Measurements from ENCODE around the gene HOXB5. TPM values are rescaled to one million over a fixed set of nuclear protein-coding genes. Genes with fewer than 3 reads are reported as not detected.

Gene HOXB5
- total RNA-seq, 1 experiment from 2014 or later, result 5.9 TPM

GRCh38 chr17:48611681-48612455 is 18.3 kb upstream of the HOXB5 start:
- H3K9me3 ChIP-seq (ENCODE audit: low read depth, low read length, poor library complexity, severe bottlenecking), result no peaks in the 10 kb centered on the region
- intact Hi-C loops (cut with micrococcal nuclease; ENCODE audit: unreplicated experiment), result no loop called here
- no peak for TF ChIP-seq CTCF (conservative IDR thresholded peaks at IDR 0.05; ENCODE audit: low read depth, low read length)
- no peak for TF ChIP-seq EZH2 (IDR thresholded peaks at IDR 0.05; ENCODE audit: borderline replicate concordance, low read depth, low read length, poor library complexity, severe bottlenecking)
- no TSS peak for BruUV-seq (replicated peaks)
- H3K27ac ChIP-seq (ENCODE audit: low read depth, low read length, poor library complexity, severe bottlenecking), result peak overlapping the region; percentile 96
- POLR2A ChIA-PET (ENCODE audit: low non-redundant PET), result no interaction called here
- H3K4me3 ChIP-seq (ENCODE audit: low read depth, low read length, poor library complexity, severe bottlenecking), result peak overlapping the region; percentile 87
- H3K27me3 ChIP-seq (replicated peaks; ENCODE audit: insufficient read depth, low read depth, low read length, poor library complexity), result no peaks in the 10 kb centered on the region
- H3K4me1 ChIP-seq (ENCODE audit: insufficient read depth, low read length, poor library complexity, severe bottlenecking), result peaks cover 30% of the 10 kb centered on the region
- DNase-seq (ENCODE audit: low spot score), result peak; percentile 73
- H3K36me3 ChIP-seq (ENCODE audit: insufficient read depth, low read length, poor library complexity, severe bottlenecking), result peaks cover 4% of the 10 kb centered on the region
- CTCF ChIA-PET, result no interaction called here

GRCh38 chr17:48611213-48611612 is 17.6 kb upstream of the HOXB5 start:
- peaks cover 6% of the 10 kb centered on the region for H3K36me3 ChIP-seq (ENCODE audit: insufficient read depth, low read length, poor library complexity, severe bottlenecking)
- H3K27me3 ChIP-seq (replicated peaks; ENCODE audit: insufficient read depth, low read depth, low read length, poor library complexity), result no peaks in the 10 kb centered on the region
- H3K4me1 ChIP-seq (ENCODE audit: insufficient read depth, low read length, poor library complexity, severe bottlenecking), result peaks cover 30% of the 10 kb centered on the region
- no TSS peak for BruUV-seq (replicated peaks)
- intact Hi-C loops (cut with micrococcal nuclease; ENCODE audit: unreplicated experiment), result no loop called here
- no peaks in the 10 kb centered on the region for H3K9me3 ChIP-seq (ENCODE audit: low read depth, low read length, poor library complexity, severe bottlenecking)
- ChIA-PET POLR2A (ENCODE audit: low non-redundant PET) (no interaction called here), CTCF (no interaction called here)
- peak; percentile 61 for DNase-seq (ENCODE audit: low spot score)
- TF ChIP-seq EZH2 (IDR thresholded peaks at IDR 0.05; ENCODE audit: borderline replicate concordance, low read depth, low read length, poor library complexity, severe bottlenecking), result no peak
- no peak for TF ChIP-seq CTCF (conservative IDR thresholded peaks at IDR 0.05; ENCODE audit: low read depth, low read length)
- H3K4me3 ChIP-seq (ENCODE audit: low read depth, low read length, poor library complexity, severe bottlenecking), result peak overlapping the region; percentile 87
- H3K27ac ChIP-seq (ENCODE audit: low read depth, low read length, poor library complexity, severe bottlenecking), result peak overlapping the region; percentile 96

GRCh38 chr17:48610282-48611211 is 17.0 kb upstream of the HOXB5 start, which contains the start of gene HOXB7:
TSS of gene HOXB7 (minus strand) at chr17:48611017. CDS start at chr17:48610918, 99 bp downstream.
- ChIA-PET CTCF (no interaction called here), POLR2A (ENCODE audit: low non-redundant PET) (interaction anchor here (0.5 to 0.6 kb wide), 2 partner anchors 16 to 127 kb away, joined by 3 to 12 read pairs; partner anchors contain the start of gene HOXB9)
- BruUV-seq (replicated peaks), result TSS peak; percentile 41
- peaks cover 6% of the 10 kb centered on the region for H3K36me3 ChIP-seq (ENCODE audit: insufficient read depth, low read length, poor library complexity, severe bottlenecking)
- intact Hi-C loops (cut with micrococcal nuclease; ENCODE audit: unreplicated experiment), result no loop called here
- peak within 1 kb of the TSS; percentile 96 for H3K27ac ChIP-seq (ENCODE audit: low read depth, low read length, poor library complexity, severe bottlenecking)
- H3K27me3 ChIP-seq (replicated peaks; ENCODE audit: insufficient read depth, low read depth, low read length, poor library complexity), result no peaks in the 10 kb centered on the region
- no peaks in the 10 kb centered on the region for H3K9me3 ChIP-seq (ENCODE audit: low read depth, low read length, poor library complexity, severe bottlenecking)
- peak within 1 kb of the TSS; percentile 87 for H3K4me3 ChIP-seq (ENCODE audit: low read depth, low read length, poor library complexity, severe bottlenecking)
- peak; percentile 87 for DNase-seq (ENCODE audit: low spot score)
- H3K4me1 ChIP-seq (ENCODE audit: insufficient read depth, low read length, poor library complexity, severe bottlenecking), result peaks cover 30% of the 10 kb centered on the region
- TF ChIP-seq CTCF (conservative IDR thresholded peaks at IDR 0.05; ENCODE audit: low read depth, low read length) (no peak), EZH2 (IDR thresholded peaks at IDR 0.05; ENCODE audit: borderline replicate concordance, low read depth, low read length, poor library complexity, severe bottlenecking) (no peak)
